HG03159 (cell line): ENCODE measurements around the gene MBNL1.
"Not testable (repeated sequence)": the region's sequence is repeated elsewhere in the genome, so short reads cannot be mapped to it uniquely, and the experiment has no call there.

Source experiments
- ATAC-seq: cut with Tn5 transposase; IDR thresholded peaks from one replicate; pipeline ENCODE4 v1.9.1; 2021; ENCODE audit warnings: mild to moderate bottlenecking, moderate library complexity; ENCODE audit not compliant: unreplicated experiment

MBNL1 gene

DNA sequence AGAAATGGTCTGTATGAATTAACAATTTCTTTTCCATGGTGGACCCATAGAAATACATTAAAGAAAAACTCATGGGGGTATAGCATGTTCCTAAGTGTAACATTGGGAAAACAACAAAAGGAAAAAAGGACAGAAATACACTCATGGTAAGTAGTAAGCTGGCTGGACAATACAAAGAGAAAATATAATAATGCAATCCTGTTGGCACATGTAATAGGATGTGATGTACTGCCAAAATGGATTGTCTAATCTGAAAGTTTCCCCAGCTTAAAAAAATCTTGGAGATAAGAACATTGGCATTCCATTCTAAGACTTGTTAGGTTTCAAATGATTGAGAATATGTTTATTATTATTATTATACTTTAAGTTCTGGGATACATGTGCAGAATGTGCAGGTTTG is 128.1 kb downstream of the MBNL1 start:
- no peak for ATAC-seq

DNA sequence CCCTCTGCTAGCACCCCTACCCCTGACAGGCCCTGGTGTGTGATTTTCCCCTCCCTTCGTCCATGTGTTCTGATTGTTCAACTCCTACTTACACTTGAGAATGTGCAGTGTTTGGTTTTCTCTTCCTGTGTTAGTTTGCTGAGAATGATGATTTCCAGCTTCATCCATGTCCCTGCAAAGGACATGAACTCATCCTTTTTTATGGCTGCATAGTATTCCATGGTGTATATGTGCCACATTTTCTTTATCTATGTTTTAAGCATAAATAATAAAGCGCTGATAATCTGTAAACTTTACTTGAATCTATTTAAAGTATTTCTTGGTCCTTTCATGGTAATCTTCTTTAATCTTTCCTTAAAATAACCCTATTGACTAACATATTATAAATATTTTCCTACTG is 128.6 kb downstream of the MBNL1 start:
- not testable (repeated sequence) for ATAC-seq

DNA sequence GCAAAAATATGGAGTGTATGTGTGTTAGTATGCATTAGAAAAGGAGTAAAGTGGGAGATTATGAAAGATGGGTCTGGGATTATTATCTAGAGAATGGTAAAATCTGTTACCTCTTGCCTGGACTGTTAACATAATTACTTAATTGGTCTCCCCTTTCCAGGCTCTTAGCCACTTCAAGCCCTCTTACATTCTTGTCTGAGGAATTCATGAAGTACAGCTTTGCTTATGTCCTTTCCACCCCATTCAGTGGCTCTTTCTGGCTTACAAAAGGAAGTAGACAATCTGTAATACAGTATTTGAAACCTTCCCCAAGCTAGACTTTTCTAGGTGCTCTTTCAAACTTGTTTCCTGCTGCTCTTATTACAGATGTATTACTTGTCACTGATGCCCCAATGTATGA is 129.8 kb downstream of the MBNL1 start:
- no peak for ATAC-seq

DNA sequence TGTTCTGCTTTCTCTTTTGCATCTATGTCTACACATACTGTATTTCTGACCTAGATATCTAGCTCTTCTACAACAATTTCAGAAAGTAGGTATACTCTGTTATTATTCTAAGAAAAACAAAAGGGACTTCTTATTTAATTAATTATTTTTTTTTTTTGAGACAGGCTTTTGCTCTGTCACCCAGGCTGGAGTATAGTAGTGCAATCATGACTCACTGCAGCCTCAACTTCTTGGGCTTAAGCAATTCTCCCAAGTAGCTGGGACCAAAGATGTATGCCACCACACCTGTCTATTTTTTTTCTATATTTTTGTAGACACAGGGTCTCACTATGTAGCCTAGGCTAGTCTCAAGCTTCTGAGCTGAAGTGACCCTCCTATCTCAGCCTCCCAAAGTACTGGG is 130.6 kb downstream of the MBNL1 start:
- ATAC-seq = no peak

DNA sequence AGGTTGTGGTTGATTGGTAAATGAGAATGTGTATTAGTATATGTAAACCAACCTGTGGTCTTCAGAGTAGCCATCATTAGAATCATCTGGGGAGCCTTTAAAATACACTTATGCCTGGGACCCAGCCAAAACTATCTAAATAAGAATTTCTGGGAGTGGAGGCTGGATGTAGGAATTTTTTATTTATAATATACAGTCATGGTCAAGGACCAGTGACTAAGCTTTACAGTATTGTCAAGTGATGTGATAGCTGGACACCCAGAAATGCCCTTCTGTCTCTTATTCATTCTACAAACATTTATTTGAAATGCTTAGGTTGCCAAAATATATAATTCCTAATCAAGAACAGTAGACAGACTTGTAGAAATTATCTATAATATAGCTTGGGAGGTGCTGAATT is 132.2 kb downstream of the MBNL1 start:
- ATAC-seq = no peak

DNA sequence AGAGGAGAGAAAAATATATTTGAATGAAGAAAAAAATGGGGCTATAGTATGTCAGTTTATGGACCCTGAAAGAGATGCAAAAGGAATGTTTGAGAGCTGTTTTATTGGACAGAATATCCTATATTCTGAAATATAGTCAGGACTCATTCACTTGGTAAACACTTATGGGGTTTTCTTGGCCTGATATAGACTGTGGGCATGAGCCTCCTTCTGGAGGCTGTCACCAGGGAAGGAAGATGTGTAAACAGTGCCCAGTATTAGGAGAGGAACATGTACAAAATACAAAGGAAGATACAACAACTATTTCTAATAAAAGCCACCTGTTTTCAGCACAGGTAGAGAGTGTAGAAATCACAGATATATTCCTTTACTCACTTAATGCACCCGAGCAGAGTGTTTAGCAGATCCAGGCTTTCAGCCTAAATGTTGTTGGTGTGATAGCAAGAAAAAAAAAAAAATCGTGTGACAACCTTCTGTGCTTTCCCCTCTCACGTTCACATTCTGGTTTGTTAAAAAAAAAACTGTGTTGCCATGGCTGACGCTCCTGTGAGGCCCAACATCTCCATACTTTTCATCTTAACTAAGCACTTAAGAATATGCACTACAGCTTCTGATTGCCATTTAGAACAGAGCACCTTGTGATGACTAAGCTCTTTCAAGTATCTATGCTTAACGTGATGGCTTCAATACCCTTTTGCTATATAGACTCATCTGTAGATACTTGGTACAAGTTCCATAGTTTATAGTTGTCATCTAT is 134.1 kb downstream of the MBNL1 start:
- ATAC-seq = no peak

DNA sequence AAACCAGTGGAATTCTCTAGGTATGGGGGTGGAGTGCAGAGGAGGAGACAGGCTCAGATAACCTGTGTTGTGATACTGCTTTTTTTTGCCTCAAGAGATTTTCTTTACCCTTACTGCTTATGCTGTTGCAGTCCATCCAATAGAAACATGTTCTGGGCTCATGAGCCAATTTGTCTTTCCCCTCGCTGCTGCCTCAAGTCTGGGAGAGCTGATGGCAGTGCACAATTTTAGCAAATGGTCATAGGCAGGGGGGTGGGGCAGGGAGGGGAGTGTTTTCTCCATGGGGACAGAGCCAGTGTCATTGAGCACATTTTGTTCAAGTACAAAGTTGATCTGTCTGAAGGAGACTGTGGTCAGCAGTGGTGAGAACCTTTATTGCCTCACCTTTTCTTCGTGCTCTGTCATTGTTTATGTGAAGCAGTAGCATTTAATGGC is 134.9 kb downstream of the MBNL1 start:
- ATAC-seq = no peak

DNA sequence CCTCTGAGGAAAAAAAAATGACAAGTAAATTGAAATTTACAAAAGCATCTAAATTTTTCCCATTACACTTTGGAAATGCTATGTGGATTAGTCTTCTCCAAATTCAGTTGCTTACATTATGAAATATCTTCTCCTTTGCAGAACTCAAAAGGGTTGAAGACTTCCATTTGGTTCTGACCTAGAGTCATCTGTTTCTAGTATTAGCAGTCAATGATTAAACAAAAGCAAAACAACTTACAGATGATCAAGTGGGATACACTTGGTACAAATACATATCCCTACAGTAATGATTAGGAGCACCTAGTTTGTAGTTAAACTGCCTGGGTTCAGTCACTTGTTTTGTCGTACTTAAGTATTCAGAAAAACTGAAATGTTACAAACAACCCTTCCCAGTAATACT is 136.2 kb downstream of the MBNL1 start:
- ATAC-seq = no peak

DNA sequence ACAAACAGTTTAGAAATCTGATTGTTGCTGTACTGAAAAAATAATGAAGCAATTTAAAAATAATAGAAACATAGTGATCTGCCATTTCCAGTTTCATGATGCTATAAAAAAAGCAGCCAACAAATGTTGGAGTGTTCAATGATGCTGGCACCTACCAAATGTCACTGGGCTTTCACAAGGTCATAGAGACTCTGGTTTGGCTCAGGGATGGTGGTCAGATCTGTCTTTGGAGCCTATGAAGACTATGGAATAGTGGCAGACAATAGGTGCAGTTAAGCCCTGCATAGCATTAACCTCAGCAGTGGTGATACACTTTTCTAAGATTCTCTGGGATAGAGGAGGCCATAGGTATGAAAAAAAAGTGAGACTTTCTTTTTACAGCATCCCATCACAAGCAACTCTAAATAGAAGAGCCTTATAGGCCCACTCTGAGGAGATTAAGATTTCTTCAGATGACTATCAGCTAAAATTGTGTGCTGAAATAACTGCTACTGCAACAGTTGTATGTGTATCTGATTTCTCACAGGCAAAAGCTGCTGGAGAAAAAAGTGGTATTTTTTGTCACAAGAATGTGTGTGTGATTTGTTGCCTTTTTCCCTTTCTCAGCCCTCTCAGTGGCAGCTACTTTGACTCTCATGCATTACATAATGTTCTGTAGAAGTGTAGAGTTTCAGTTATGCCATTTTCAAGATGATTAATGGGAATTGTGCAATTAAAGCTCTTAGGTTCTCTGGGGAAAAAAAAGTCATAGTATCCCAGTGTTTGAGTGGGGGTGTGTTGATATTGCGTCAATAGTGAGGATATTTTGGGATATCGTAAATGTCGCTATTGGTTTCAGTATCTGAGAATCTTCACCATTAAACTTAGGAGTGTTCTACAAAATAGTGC is 137.4 kb downstream of the MBNL1 start:
- no peak for ATAC-seq

DNA sequence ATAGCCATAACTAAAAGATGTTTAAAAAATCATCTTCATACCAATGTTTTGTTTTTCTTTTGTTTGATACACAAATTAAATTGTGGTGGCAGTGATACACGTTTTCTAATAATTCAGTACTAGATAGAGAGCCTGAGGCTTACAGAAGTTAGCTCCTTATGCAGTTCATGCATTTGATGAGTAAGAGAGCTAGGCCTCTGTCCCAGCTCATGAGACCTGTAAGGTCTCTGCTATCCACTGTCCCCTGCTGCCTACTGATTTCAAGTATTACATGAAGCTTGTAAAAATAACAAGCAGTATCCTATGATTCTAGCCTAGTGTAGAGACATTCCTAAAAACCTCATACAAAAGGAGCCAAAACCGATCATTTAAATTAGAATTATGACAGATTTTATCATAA is 144.5 kb downstream of the MBNL1 start:
- ATAC-seq = no peak

DNA sequence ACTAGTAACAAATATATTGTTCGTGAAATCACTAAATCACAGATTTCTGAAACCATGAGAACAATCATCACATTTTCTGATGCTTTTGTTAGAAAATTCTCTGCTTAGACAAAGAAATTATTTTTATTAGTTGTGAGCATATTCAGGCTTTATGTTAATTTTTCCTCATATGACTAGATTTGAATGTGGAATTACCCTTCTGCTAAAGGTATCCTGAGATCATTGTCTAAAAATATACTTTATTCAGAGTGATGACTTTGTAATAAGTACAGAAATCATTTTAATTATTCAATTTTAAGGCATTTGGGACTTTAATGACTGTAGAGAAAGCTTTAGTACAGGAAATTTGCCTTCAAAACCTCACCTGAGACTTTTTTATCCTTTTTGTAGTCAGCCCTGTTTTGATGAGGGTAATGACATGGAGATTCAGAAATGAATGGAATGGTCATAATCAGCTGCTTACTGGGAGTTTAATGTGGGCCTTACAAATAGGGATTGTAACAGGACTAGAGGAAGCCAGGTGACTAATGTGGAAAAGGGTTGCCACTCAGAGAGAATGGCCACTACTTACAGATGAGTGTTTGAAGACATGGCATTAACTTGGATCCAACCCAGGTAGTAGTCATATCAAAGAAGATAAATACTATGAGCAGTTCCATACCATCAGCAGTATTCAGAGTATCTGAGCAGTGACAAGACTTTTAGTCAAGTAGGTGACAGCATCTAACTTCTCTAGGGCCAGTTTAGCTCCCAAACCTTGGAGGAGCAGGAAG is 148.3 kb downstream of the MBNL1 start:
- no peak for ATAC-seq

DNA sequence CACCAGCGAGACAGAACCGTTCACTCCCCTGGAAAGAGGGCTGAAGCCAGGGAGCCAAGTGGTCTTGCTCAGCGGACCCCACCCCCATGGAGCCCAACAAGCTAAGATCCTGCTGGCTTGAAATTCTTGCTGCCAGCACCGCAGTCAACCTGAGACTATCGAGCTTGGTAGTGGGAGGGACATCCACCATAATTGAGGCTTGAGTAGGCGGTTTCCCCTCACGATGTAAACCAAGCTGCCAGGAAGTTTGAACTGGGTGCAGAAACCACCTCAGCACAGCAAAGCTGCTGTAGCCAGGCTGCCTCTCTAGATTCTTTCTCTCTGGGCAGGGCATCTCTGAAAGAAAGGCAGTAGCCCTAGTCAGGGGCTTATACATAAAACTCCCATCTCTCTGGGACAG is 151.0 kb downstream of the MBNL1 start:
- ATAC-seq = no peak

DNA sequence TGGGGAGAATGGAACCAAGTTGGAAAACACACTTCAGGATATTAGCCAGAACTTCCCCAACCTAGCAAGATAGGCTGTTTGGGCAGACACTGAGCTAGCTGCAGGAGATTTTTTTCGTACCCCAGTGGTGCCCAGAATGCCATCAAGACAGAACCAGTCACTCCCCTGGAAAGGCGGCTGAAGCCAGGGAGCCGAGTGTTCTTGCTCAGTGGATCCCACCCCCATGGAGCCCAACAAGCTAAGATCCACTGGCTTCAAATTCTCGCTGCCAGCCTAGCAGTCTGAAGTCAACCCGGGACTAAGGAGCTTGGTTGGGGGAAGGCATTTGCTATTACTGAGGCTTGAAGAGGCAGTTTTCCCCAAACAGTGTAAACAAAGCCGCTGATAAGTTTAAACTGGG is 152.4 kb downstream of the MBNL1 start:
- ATAC-seq = no peak

DNA sequence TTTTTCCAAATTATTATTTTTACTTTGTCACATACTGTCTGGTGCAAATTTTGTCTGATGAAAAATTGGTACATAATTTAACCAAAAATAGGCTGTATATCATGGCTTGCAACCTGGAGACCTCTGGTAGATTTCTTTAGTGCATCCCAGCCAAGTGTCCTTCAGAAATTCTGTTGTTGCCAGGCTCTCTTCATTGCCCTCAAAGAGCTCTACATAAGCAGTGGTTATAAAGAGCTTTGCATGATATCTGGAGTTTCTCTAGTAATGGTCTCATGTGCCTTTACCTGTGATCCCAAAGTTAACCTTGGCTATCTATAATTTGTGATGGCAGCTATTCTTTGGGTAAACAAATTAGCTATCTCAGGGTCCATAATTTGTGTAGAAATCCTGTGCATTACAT is 157.7 kb downstream of the MBNL1 start:
- ATAC-seq = no peak

DNA sequence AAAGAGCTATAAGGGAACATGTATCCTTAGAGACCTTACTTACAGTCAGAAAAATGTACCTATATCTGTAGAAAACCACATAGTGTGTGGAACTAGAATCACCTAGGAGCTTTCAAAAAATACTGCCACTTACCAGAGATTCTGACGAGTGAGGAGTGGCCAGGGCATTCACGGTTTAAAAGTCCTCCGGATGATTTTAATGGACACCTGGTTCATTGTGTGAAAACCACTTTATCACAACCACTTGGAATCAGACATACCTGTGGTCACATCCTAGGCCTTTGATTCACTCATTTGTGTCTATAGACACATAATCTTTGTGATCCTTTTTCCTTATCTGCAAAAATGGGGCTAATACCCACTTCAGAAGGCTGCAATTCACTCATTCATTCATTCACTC is 159.8 kb downstream of the MBNL1 start:
- ATAC-seq = no peak

DNA sequence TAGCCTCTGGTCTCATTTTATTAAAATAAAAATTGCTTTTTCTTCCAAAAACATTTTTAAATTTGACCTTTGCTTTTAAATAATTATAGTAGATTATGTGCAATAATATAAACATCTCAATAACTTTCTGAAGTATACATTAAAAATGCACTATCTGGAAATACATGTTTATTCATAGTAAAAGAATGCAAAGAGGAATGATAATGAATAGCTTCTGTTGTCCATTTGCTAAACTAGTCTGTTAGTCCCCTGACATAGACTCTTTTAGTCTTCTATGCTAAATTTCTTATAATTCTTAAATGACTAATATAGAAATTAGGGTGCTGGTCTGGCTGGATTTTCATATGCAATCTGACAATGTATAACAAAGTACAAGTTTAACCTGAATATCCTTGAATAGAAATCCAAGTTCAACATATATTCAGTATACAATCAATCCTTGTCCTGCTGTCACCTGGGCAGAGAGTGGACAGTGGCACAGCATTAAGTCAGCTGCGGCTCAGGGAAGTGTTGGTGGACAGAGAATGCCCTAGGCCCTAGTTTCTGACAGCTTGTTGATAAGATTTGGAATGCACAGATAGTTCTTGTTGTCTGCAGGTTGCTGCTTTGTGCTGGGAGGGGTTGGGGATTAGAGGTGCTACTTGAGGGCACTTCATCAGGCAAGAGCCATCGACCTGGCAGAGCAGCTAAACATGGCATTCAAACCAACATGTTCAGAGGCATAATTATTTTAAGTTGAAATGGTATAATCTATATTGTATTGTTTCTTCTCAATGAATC is 161.7 kb downstream of the MBNL1 start:
- no peak for ATAC-seq

DNA sequence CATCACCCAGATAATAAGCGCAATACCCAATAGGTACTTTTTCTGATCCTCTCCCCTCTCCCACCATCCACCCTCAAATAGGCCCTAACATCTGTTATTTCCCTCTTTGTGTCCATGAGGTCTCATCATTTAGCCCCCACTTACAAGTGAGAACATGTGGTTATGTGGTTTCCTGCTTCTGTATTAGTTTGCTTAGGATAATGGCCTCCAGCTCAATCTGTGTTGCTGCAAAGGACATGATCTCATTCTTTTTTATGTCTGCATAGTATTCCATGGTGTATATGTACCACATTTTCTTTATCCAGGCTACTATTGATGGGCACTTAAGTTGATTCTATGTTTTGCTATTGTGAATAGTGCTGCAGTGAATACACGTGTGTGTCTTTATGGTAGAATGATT is 165.4 kb downstream of the MBNL1 start:
- no peak for ATAC-seq

DNA sequence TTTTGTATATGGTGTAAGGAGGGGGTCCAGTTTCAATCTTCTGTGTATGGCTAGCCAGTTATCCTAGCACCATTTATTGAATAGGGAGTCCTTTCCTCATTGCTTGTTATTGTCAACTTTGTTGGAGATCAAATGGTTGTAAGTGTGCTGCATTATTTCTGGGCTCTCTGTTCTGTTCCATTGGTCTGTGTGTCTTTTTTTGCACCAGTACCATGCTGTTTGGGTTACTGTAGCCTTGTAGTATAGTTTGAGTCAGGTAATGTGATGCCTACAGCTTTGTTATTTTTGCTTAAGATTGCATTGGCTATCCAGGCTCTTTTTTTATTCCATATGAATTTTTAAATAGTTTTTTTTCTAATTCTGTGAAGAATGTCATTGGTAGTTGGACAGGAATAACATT is 166.5 kb downstream of the MBNL1 start:
- not testable (repeated sequence) for ATAC-seq

DNA sequence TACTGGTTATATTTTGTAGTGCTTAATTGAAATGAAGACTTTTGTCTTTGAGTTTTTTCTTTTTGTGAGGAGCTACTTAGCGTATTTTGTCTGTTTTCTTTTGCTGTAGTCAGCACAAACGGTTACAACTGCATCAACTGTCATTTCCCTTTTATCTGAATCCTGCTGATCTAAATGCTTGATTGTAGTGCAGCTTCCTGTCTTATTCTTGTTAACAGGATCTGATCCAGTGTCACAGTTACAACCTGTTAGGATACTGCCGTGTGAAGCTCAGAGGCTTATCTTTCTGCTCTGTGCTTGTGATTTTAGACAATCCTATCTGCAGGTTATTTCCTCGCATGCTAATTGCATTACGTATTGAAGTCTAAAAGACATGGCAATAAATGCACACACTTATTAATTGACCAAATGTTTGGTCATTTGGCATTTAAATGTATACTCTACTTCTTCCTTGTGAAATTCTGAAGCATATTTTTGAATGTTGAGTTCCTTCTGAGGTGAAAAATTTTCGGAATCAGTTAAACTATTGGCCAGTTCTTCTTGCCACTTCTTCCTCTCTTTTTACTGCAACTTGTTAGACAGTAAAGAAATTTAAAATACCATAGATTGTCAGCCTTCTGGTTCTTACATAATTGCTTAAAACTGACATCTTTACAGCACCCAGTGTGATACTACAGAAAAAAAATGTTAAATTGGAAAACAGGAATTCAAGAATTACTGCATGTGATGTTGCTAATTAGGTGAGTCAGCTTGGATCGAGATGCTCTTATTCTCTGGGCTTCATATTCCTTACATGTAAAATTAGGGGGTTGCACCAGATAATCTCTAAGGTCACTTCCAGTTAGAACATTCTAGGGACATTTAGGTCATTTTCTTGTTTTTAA is 168.2 kb downstream of the MBNL1 start:
- ATAC-seq = no peak

DNA sequence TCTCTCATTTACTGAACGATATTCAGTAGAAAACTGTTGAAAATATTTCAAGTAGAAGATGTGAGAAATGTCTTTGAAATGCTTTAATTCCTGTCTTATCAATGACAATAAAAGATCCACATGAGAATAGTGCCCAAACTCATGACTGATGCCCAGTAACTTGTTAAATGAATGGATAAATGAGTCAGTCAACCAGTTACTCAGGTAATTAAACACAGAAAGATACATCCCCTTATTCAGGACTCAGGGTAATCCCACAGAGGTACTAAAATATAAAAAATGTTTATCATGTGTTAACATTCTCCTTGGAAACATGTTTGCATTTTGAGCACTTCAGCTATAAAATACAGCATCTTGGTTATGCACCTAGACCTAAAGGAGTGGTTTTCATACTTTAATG is 169.5 kb downstream of the MBNL1 start:
- no peak for ATAC-seq
